HEK293 (cell line): ENCODE results near the gene RPS6KA4.

Source experiments
- ATF2 ChIP-seq: fragments of 450-650 bp; formaldehyde crosslinking; IDR thresholded peaks from 2 replicates; pipeline ENCODE4 v1.5.1; 2016; ENCODE audit warnings: missing biosample characterization, missing genetic modification characterization, low read depth
- KLF1 ChIP-seq: fragments of 450-650 bp; formaldehyde crosslinking; IDR thresholded peaks from 2 replicates; pipeline ENCODE4 v1.5.1; 2016; ENCODE audit warnings: missing biosample characterization, missing genetic modification characterization
- KLF7 ChIP-seq: fragments of 450-650 bp; formaldehyde crosslinking; IDR thresholded peaks from 2 replicates; pipeline ENCODE4 v1.5.1; 2016; ENCODE audit warnings: missing biosample characterization, missing genetic modification characterization, borderline replicate concordance
- MZF1 ChIP-seq: fragments of 450-650 bp; formaldehyde crosslinking; IDR thresholded peaks from 2 replicates; pipeline ENCODE4 v1.5.1; 2017; ENCODE audit warnings: missing biosample characterization, missing genetic modification characterization, borderline replicate concordance
- OSR2 ChIP-seq: fragments of 450-650 bp; formaldehyde crosslinking; IDR thresholded peaks from 2 replicates; pipeline ENCODE4 v1.5.1; 2016; ENCODE audit warnings: missing biosample characterization, missing genetic modification characterization
- PATZ1 ChIP-seq: fragments of 450-650 bp; formaldehyde crosslinking; IDR thresholded peaks from 2 replicates; pipeline ENCODE4 v1.5.1; 2016; ENCODE audit warnings: missing biosample characterization, missing genetic modification characterization
- PBX3 ChIP-seq: sonication (generic); formaldehyde crosslinking; IDR thresholded peaks from 2 replicates; pipeline ENCODE4 v1.8.1; 2022; ENCODE audit warnings: mild to moderate bottlenecking, moderate library complexity, missing genetic modification reagents
- PRDM4 ChIP-seq: fragments of 450-650 bp; formaldehyde crosslinking; IDR thresholded peaks from 2 replicates; pipeline ENCODE4 v1.5.1; 2017; ENCODE audit warnings: missing biosample characterization, missing genetic modification characterization
- TRIM28 ChIP-seq: IDR thresholded peaks from 2 replicates; pipeline ENCODE4 v1.6.1; 2011; ENCODE audit warnings: low read length, control low read depth, borderline replicate concordance
- ZBTB10 ChIP-seq: fragments of 450-650 bp; formaldehyde crosslinking; IDR thresholded peaks from 2 replicates; pipeline ENCODE4 v1.5.1; 2016; ENCODE audit warnings: missing biosample characterization, missing genetic modification characterization
- ZBTB26 ChIP-seq: fragments of 450-650 bp; formaldehyde crosslinking; optimal IDR thresholded peaks from 2 replicates; pipeline ENCODE3; 2016; ENCODE audit warnings: missing biosample characterization, mild to moderate bottlenecking, missing genetic modification characterization
- ZFP3 ChIP-seq: fragments of 450-650 bp; formaldehyde crosslinking; IDR thresholded peaks from 2 replicates; pipeline ENCODE4 v1.5.1; 2016; ENCODE audit warnings: low read depth, missing biosample characterization, missing genetic modification characterization
- ZNF140 ChIP-seq: fragments of 450-650 bp; formaldehyde crosslinking; IDR thresholded peaks from 2 replicates; pipeline ENCODE4 v1.5.1; 2016; ENCODE audit warnings: missing biosample characterization, missing genetic modification characterization
- ZNF146 ChIP-seq: fragments of 450-650 bp; formaldehyde crosslinking; IDR thresholded peaks from 2 replicates; pipeline ENCODE4 v1.5.1; 2016; ENCODE audit warnings: missing biosample characterization, missing genetic modification characterization
- ZNF214 ChIP-seq: fragments of 450-650 bp; formaldehyde crosslinking; IDR thresholded peaks from 2 replicates; pipeline ENCODE4 v1.5.1; 2017; ENCODE audit warnings: missing biosample characterization, mild to moderate bottlenecking, missing genetic modification characterization, borderline replicate concordance
- ZNF239 ChIP-seq: fragments of 450-650 bp; formaldehyde crosslinking; IDR thresholded peaks from 2 replicates; pipeline ENCODE4 v1.5.1; 2016; ENCODE audit warnings: missing biosample characterization, missing genetic modification characterization
- ZNF24 ChIP-seq: fragments of 450-650 bp; formaldehyde crosslinking; IDR thresholded peaks from 2 replicates; pipeline ENCODE4 v1.5.1; 2016; ENCODE audit warnings: missing biosample characterization, missing genetic modification characterization
- ZNF248 ChIP-seq: fragments of 450-650 bp; formaldehyde crosslinking; IDR thresholded peaks from 2 replicates; pipeline ENCODE4 v1.5.1; 2017; ENCODE audit warnings: missing biosample characterization, missing genetic modification characterization
- ZNF311 ChIP-seq: fragments of 450-650 bp; formaldehyde crosslinking; IDR thresholded peaks from 2 replicates; pipeline ENCODE4 v1.5.1; 2017; ENCODE audit warnings: missing biosample characterization, missing genetic modification characterization, borderline replicate concordance
- ZNF335 ChIP-seq: fragments of 450-650 bp; formaldehyde crosslinking; conservative IDR thresholded peaks from 2 replicates; pipeline ENCODE4 v1.5.1; 2016; ENCODE audit warnings: missing biosample characterization, missing genetic modification characterization
- ZNF501 ChIP-seq: fragments of 450-650 bp; formaldehyde crosslinking; IDR thresholded peaks from 2 replicates; pipeline ENCODE4 v1.5.1; 2016; ENCODE audit warnings: missing biosample characterization, missing genetic modification characterization
- ZNF639 ChIP-seq: fragments of 450-650 bp; formaldehyde crosslinking; IDR thresholded peaks from 2 replicates; pipeline ENCODE4 v1.5.1; 2016; ENCODE audit warnings: missing biosample characterization, missing genetic modification characterization
- ZNF701 ChIP-seq: fragments of 450-650 bp; formaldehyde crosslinking; IDR thresholded peaks from 2 replicates; pipeline ENCODE4 v1.5.1; 2016; ENCODE audit warnings: missing biosample characterization, missing genetic modification characterization
- ZNF76 ChIP-seq: fragments of 450-650 bp; formaldehyde crosslinking; IDR thresholded peaks from 2 replicates; pipeline ENCODE4; 2016; ENCODE audit warnings: low read depth, missing biosample characterization, missing genetic modification characterization, borderline replicate concordance
- ZNF792 ChIP-seq: fragments of 450-650 bp; formaldehyde crosslinking; IDR thresholded peaks from 2 replicates; pipeline ENCODE4 v1.5.1; 2016; ENCODE audit warnings: missing biosample characterization, missing genetic modification characterization
- ZSCAN4 ChIP-seq: fragments of 450-650 bp; formaldehyde crosslinking; IDR thresholded peaks from 2 replicates; pipeline ENCODE4 v1.5.1; 2017; ENCODE audit warnings: missing biosample characterization, missing genetic modification characterization

The RPS6KA4 gene

GRCh38 chr11:64317325-64317960, 41.5 kb upstream of the RPS6KA4 start, which contains the start of gene TRMT112 (continued):
- TF ChIP-seq ZFP3 (tag by site-specific recombination) (no peak), ATF2 (tag by site-specific recombination) (no peak), PATZ1 (tag by site-specific recombination) (peak; percentile 82), ZNF792 (tag by site-specific recombination) (no peak), ZNF639 (tag by site-specific recombination) (peak; percentile 56; the same call in 1 of the 2 replicates), ZNF214 (tag by site-specific recombination) (no peak), ZBTB26 (peak; percentile 46), PRDM4 (peak; percentile 73), ZNF335 (tag by site-specific recombination) (peak; percentile 58), KLF7 (peak; percentile 32; the same call in 1 of the 2 replicates), PBX3 (no peak), ZNF146 (no peak), TRIM28 (peak; percentile 37; the same call in 1 of the 2 replicates), MZF1 (tag by site-specific recombination) (no peak), ZNF501 (tag by site-specific recombination) (peak; percentile 77; the same call in 1 of the 2 replicates), ZNF239 (no peak), KLF1 (no peak), ZNF24 (tag by site-specific recombination) (peak; percentile 52; the same call in 1 of the 2 replicates), ZNF701 (tag by site-specific recombination) (no peak), OSR2 (tag by site-specific recombination) (peak; percentile 70), ZNF248 (tag by site-specific recombination) (no peak), ZBTB10 (tag by site-specific recombination) (no peak; the same call in 1 of the 2 replicates), ZNF76 (tag by site-specific recombination) (peak; percentile 90), ZNF140 (tag by site-specific recombination) (no peak), ZNF311 (tag by site-specific recombination) (no peak), ZSCAN4 (no peak)
